HG02973 (cell line): ENCODE results near the gene PIGU.
"Not testable (repeated sequence)": the region's sequence is repeated elsewhere in the genome, so short reads cannot be mapped to it uniquely, and the experiment has no call there.

Source experiments
- ATAC-seq: cut with Tn5 transposase; IDR thresholded peaks from one replicate; pipeline ENCODE4 v1.9.1; 2021; ENCODE audit warnings: moderate library complexity; ENCODE audit not compliant: unreplicated experiment

The PIGU gene

GRCh38 chr20:34706912-34707784 lies 30.3 kb upstream of the PIGU start:
- no peak for ATAC-seq

- ATAC-seq = no peak
Measured at GRCh38 chr20:34706302-34706875, 29.5 kb upstream of the PIGU start.

- ATAC-seq = no peak
Measured at GRCh38 chr20:34705397-34706301, 28.8 kb upstream of the PIGU start.

- ATAC-seq = no peak
Measured at GRCh38 chr20:34705008-34705396, 28.1 kb upstream of the PIGU start.

- ATAC-seq = peak; percentile 47
Measured at GRCh38 chr20:34704177-34705007, 27.5 kb upstream of the PIGU start, which contains the start of gene TP53INP2. TP53INP2 (plus strand) TSS chr20:34704344; CDS start chr20:34708740, 4,396 bp downstream.

GRCh38 chr20:34703424-34704176 lies 26.7 kb upstream of the PIGU start:
- no peak for ATAC-seq

GRCh38 chr20:34703061-34703423 lies 26.1 kb upstream of the PIGU start:
- ATAC-seq = no peak

GRCh38 chr20:34701405-34702085 lies 24.7 kb upstream of the PIGU start:
- no peak for ATAC-seq

GRCh38 chr20:34693414-34693813 lies 16.5 kb upstream of the PIGU start:
- no peak for ATAC-seq

- ATAC-seq = no peak
Measured at GRCh38 chr20:34691838-34692237, 14.9 kb upstream of the PIGU start.

- no peak for ATAC-seq
Measured at GRCh38 chr20:34689486-34689885, 12.6 kb upstream of the PIGU start.

- no peak for ATAC-seq
Measured at GRCh38 chr20:34683667-34684066, 6.8 kb upstream of the PIGU start.

GRCh38 chr20:34680586-34681175 lies 3.8 kb upstream of the PIGU start:
- ATAC-seq = no peak

- ATAC-seq = no peak
Measured at GRCh38 chr20:34675993-34676641, 775 bp downstream of the PIGU start.

- no peak for ATAC-seq
Measured at GRCh38 chr20:34675561-34675960, 1.3 kb downstream of the PIGU start.

GRCh38 chr20:34673412-34673811 lies 3.5 kb downstream of the PIGU start:
- ATAC-seq = no peak

GRCh38 chr20:34669094-34669493 lies 7.8 kb downstream of the PIGU start:
- no peak for ATAC-seq

GRCh38 chr20:34664751-34665150 lies 12.1 kb downstream of the PIGU start:
- ATAC-seq = not testable (repeated sequence)
